NB4 (cell line): Measurements from ENCODE around the gene B3GAT3.

Experiments used
- CTCF ChIP-seq: IDR thresholded peaks from one replicate; pipeline ENCODE4 v1.5.1; 2012; ENCODE audit warnings: low read depth, low read length
- MYC ChIP-seq: IDR thresholded peaks from 2 replicates; pipeline ENCODE4 v1.6.1; 2011; ENCODE audit warnings: low read depth, low read length
- POLR2A ChIP-seq: IDR thresholded peaks from 2 replicates; pipeline ENCODE4 v1.6.1; 2011; ENCODE audit warnings: mild to moderate bottlenecking; ENCODE audit not compliant: insufficient read length; ENCODE audit errors: extremely low read depth

GRCh38 chr11:62613291-62613778 is 8.5 kb downstream of the B3GAT3 start:
- TF ChIP-seq CTCF (no peak), MYC (no peak), POLR2A (no peak)
